Islet precursor cell (in vitro differentiated cells): ENCODE measurements around the gene TRAM2.
A peak's percentile ranks its signal among the peaks of the same experiment; 100 is the strongest.

Experiments
- DNase-seq: peaks from one replicate; pipeline ENCODE4 v3.0.0-alpha.2; 2018

The TRAM2 gene

DNA sequence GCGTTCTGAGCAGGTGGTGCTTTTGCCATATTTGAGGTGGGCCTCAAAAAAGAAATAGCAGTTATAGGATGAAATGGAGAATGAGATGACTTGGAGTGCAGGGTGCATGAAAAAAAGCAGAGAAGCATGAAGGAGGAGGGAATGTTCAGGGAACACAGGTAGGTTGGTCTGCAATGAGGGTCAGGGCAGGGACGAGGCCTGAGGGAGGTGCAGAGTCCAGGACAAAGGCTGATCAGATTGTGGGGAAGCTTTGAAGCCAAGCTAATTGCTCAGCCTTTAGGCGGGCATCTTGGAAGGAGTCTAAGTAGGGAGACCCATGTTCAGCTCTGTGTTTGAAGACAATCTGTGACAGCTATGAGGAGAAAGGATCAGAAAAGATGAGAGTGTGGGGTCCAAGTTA lies 12.0 kb downstream of the TRAM2 start:
- DNase-seq, result no peak

GRCh38 chr6:52562911-52563310 lies 13.9 kb downstream of the TRAM2 start:
- no peak for DNase-seq

- no peak for DNase-seq
These were observed 16.4 kb downstream of the TRAM2 start for GRCh38 chr6:52560462-52560861.

DNA sequence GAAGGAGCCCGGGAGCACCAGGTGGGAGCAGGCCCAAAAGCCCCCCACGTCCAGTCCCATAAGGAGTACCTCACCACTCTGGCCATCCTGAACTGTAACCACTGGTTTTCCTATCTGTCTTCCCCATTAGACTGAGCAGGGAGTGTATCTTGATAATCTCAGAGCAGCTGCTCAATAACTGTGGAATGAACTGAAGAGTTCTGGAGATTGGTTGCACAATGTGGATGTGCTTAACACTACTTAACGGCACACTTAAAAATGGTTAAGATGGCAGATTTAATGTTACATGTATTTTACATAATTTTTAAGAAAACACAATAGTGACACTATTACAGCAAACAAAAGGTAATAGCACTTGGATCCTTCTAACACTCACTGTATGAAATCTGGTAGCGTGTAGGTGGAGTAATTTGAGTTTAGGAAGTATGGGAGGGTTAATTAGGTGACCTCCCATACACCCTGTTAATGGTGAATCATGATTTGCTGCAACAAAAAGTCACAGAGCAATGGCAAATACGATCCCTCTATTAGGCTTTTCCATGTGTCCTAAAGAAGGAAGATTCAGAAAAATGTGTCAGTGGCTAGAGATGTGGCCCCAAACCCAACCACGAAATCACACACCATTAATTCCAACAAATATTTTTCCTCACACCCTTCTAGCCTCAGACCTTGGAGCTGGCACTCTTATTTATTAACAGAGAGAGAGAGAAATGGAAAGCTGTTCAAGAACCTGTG lies 18.4 kb downstream of the TRAM2 start:
- no peak for DNase-seq

- DNase-seq, result no peak
These were observed 19.2 kb downstream of the TRAM2 start for GRCh38 chr6:52557389-52558265.

DNA sequence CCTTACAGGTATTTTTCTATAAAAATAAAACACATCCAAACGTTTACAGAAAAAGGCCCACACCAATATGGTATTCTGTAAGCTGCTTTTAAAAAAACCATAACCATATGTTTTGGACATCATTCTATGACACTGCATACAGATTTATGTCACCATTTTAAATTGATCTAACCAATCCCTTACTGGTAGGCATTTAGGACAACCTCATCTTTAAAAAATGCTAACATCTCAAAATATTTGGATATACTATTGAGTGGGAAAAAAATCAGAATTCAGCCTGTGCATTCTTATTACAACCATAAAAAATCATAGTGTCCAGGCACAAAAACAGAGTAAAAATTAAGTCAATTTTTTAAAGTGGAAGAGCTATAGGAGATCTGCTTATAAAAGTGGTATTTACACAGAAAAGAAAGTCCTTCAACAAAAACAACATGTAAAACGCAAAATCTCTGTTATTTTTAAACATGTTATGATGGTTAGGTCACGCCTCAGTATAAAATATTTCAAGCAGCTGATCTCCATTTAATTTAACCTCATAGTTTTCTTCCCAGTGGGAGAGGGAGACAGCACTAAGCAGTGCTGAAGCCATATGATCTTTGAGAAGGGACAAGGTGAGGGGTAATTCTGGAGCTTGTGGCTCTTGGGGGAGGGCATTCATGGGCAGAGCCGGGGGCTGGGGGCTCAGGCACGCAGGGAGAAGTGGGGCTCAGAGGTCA lies 21.2 kb downstream of the TRAM2 start:
- DNase-seq, result no peak

DNA sequence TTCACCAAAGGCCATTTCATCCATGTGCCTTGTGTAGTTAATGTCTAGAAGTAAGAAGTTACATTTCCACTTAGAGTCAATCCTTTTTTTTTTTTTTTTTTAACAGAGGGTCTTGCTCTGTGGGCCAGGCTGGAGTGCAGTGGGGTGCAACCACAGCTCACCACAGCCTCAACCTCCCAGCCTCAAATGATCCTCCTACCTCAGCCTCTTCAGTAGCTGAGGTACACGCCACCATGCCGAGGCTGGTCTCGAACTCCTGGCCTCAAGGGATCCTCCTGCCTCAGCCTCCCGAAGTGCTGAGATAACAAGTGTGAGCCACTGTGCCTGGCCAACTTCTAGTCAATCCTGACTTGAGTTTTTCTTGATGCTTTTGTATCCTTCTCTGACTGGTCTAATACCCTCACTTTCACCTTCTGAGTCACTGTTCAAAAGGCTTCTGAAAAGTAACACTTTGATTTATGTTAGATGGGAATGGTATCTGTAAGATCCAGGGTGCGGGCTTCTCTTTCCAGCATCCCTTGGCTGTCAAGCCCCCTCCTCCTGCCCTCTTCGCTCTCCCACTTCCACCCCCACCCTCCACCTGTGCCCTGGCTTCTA lies 22.1 kb downstream of the TRAM2 start:
- DNase-seq, result peak; percentile 23

- DNase-seq, result no peak
These were observed 23.1 kb downstream of the TRAM2 start for GRCh38 chr6:52553719-52554118.

DNA sequence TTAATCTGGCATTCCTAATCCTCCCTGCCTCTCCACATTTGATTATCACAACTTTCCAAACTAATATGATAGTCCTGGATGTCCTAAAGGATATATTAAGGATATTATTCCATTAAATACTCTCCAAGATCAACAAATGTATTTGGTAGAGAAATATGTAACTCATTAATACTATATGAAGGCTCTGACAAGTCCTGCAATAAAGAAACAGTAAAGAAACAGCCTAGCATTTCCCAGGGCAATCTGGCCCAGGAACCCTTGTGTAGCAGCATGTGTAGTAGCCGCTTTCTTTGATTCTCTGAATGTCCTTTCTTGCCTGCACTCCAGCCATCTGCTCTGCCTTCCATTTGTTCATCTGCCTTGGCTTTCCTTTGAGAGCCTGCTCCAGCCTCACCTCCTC lies 23.7 kb downstream of the TRAM2 start:
- no peak for DNase-seq

DNA sequence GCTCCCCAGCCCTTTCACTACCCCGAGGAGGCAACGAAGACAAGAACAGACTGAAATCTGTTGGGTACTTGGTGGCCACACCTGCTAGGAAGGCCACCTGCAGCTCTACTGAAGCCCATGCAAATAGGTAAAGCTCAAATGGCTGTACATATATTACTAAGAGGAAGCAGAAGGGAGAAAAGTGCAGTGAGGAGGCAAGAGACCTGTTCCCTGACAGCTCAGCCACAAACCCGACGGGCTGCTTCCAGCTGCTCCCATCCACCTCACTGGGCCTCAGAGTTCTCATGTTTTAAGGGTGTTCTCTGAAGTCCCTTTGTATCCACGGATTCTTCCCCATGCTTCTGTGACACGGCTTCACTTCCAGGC lies 24.6 kb downstream of the TRAM2 start:
- DNase-seq, result no peak

DNA sequence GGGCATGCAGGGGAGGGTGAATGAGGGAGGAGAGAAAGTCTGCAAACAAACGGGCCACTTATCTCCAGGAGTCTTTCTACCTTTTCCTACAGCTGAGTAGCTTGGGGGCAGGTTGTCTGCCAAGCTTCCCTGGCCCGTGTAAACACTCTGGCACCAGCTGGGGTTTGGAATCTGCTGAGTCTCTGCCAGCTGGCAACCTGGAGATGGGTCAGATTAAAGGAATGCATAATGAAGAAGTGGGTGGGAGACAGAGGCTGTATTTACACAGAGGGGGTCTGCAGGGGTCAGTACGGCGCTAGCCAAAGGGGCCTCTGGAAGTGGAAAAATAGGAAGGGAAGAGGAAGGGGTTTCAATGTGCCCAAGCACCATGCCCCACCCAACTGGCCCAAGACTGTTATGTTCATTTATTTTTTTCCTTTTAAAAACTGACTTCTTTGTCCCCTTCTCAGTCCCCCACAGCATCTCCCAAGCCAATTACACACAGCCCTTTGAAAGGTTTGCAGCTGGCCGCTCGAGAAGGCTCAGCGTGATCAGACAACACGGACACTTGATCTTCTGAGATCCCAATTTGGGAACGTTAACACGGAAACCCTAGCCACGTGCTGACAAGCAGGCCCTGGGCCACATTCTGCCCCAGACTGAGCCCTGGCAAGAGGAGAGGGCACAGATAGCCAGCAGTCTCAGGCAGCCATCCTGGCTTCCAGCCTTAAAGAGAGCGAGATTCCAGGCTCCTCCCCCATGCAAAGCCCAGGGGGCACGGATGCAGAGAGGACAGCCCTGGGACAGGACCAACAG lies 25.2 kb downstream of the TRAM2 start:
- DNase-seq, result peak; percentile 88

GRCh38 chr6:52550870-52551269 lies 26.0 kb downstream of the TRAM2 start:
- no peak for DNase-seq

DNA sequence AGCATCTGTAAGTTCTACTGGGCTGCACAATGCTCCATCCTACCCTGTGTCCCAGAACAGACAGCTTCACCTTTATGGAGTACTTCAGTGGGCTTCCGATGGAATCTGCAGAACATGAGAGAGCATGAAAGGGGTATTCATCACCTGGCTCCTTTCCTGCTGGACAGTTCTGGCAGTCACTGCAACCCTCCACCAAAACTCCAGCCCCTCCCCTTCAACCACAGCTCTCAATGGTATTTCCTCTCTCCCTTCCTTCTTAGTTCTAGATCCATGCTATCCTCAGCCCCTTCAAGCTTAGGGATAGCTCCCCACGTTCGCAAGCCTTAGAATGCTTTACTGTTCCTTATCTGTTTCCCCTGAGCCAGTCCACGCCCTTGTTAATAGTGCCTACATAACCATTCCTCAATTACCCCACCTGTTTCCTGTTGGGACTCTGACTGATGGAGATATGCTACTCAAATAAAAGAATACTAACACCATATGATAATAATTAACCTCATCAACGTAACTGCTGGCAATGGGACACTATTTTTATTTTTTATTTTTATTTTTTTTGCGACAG lies 26.8 kb downstream of the TRAM2 start:
- DNase-seq, result peak; percentile 78

DNA sequence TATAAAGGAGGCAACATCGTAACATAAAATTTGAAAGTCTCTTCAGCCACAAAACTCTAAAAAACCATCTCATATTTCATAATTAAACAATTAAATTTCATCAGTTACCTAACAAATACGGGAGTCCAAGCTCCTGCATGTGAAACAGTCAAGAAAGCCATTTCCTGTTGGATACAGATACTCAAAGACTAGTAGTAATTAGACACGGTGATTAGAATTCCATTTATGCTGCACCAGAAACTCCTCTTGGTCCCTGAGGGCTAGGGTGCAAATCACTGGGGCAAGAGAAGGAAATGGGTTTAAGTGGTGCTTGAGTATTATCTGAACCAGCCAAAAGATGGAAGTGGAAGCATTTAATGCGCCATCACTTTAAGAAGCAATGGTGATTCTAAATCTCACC lies 27.4 kb downstream of the TRAM2 start:
- no peak for DNase-seq

DNA sequence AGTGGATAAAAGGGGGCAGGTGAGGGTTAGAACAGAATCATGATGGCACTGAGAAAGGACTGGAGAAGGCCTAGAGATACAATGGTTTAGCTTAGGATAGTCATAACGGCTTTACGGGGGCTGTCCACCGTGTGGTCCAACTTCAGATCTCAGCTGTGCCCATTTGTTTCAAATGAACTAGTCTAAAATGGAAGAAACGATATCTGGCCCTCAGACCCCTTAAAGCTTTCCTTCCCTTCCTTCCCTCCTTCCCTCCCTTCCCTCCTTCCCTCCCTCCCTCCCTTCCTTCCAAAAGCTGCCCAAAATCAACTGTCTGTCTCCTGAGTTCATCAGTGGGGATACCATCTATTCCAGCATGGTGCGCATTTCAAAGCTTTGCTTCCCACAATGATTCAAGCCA lies 27.9 kb downstream of the TRAM2 start:
- DNase-seq, result no peak

- DNase-seq, result no peak
These were observed 28.5 kb downstream of the TRAM2 start for GRCh38 chr6:52548353-52548713.

- no peak for DNase-seq
These were observed 29.1 kb downstream of the TRAM2 start for GRCh38 chr6:52547647-52548352.

GRCh38 chr6:52546678-52547077 lies 30.2 kb downstream of the TRAM2 start:
- no peak for DNase-seq

- no peak for DNase-seq
These were observed 30.7 kb downstream of the TRAM2 start for GRCh38 chr6:52546192-52546591.

DNA sequence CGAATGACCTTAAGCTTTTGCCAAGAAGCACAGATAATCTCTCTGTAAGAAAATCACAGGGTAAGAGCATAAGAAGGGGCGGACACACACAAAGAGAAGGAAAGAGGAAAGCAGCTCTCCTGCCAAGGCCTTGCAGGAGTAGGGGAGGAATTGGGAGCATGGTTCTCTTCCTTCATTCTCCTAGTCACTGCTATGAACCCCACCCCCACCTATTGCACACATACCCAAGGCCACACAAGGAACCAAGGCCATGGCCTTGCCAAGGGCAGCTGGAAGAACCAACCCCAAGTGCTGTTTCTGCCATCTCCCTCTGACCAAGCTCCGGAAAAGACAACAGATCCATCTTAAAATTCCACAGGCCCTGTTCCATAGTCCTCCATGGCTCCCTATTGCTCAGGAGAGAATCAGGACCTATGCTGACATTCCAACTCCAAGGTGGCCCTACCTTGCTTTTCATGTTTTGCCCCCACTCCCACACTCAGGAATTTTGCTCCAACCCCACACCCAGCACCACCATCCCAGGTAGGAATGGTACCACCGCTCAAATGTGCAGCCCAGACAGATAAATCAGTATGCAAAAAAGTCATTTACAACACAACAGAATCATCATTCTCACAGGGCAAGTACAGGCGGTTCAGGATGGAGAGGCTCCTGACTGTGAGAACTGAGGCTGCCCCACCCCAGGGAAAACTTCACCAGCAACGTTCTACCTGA lies 31.3 kb downstream of the TRAM2 start:
- DNase-seq, result no peak
